Measurements from ENCODE around the gene KIF6.

The KIF6 gene

DNA sequence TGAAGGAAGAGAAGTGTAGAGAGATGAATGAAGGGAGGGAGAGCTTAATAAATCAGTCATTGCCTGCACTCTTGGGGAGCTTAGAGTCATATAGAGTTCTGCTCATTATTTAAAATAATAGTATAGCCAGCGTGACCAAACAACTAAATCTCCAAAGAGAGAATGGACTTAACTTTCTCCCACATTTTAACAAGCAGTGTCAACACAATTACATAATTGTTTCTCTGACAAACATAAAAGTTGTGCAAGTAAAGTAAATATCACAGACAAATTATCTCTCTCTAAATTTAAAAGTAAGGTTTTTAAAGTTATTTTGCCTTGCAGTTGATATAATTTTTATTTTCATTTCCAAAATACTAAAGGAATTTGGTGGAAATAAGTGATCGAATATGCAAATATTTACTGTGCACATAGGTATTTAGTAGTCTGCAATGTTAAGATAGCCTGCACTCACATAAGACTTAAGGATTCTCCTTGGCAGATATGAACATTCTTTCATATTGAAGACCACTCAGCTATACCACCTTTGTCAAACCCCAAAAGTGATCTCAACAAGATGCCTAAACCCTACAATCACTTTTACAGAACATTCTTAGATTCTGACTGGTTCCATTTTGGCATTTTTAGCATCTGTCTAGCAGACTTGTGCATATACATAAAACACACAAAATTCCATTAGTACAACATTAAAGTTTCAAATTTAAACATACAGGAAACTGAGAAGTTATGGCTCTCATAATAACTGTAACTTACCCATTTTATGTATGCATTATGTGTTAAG, 67.7 kb downstream of the KIF6 start:
- no peak for DNase-seq

DNA sequence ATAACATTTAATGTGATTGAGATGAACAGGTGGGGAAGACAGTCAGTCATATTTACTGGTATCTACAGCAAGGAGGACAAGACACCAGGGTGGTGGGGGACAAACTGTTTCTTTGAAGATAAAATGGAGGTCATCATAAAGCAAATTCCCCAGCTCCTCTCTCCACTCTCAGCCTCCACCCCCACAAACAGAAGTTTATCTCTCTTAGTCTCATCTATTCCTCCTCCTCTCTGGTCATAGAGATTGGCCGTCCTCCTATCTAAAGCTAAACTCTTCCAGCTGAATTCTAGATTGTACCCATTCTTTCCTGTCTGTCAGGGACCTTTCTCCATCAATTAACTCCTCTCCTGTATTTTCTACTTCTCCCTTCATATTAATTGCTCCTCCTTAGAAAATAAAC, 71.1 kb downstream of the KIF6 start:
- no peak for DNase-seq

DNA sequence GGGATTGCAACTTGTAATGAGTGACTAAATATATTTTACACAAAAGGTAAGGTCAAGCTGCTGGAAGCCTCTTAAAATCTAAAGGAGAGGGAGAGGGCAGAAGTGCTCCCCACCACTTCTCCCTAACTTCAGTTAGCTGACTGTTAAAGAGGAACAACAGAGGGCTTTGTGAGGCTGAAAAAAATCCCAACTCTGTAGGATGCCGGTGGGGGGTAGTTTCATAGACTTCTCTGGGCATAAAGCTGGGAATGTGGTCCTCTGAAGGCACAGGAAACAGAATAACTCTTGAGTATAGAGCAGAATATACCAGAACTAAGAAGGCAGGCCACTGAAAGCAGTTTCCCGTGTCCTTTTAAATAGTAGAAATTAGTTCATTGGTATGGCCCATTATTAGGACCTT, 71.6 kb downstream of the KIF6 start:
- no peak for DNase-seq

DNA sequence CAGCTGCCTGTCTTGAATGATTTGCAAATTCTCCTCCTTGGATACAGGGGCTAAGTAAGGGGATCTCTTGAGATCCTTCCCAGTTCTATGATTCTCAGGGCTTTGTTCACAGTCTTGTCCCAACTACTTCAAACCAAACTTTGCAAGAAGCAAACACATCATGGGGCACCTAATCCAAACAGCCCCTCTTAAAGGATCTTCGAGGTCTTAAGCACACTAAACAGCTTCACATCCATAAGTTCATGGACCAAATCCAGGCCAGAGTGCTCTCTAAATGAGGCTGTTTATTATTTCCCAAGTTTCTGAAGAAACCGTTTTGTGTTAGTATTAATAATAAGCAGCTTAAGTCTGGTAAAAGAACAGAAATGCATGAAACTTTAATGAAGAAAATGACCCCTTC, 75.2 kb downstream of the KIF6 start:
- DNase-seq = no peak

DNA sequence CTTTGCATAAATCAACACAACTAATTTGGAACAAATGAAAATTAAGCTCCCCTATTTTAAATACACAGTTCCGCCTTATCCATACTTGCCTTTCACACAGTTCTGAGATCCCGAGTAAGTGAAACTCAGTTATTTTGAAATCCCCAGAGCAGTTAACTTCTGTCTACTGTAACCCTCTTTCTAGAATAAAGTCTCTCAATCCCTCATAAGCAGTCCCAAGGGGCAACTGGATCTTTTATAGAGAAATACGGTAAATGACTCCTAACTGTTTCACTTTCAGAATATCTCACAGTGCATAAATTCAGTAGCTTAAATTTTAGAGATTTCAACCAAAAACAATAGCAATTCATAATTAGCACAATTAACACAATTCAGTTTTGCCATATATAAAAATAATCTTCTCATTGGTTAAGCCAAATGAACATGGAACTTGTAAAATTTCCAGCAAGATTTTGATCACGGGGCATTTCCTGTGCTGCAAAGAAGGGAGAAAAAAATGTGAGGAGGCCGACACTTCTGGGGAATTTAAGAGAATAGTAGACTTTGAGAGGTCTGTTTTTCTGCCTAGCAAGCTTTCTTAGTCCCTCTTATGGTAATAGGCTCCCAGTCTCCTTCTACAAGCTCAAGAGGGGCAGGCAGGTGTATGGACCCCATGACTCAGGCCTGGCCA, 78.3 kb downstream of the KIF6 start:
- DNase-seq = no peak

DNA sequence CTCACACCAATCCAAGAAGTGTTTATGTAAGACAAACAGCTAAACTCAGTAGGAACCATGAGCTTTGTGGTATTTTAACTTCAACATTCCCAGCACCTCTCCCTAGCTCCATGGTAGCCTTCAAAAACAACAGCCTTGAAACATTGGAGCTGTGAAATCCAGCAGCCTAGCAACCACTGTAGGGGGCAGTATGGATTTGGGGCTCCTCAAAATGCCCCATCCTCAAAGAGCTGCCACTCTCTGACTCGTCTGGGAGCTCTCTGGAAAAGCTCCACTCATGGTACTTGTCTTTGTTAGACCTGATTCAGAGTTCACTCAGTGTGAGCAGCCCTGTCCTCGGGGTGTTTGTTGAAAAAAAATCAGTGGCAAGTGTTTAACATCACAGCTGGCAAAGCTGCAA, 82.9 kb downstream of the KIF6 start:
- no peak for DNase-seq

DNA sequence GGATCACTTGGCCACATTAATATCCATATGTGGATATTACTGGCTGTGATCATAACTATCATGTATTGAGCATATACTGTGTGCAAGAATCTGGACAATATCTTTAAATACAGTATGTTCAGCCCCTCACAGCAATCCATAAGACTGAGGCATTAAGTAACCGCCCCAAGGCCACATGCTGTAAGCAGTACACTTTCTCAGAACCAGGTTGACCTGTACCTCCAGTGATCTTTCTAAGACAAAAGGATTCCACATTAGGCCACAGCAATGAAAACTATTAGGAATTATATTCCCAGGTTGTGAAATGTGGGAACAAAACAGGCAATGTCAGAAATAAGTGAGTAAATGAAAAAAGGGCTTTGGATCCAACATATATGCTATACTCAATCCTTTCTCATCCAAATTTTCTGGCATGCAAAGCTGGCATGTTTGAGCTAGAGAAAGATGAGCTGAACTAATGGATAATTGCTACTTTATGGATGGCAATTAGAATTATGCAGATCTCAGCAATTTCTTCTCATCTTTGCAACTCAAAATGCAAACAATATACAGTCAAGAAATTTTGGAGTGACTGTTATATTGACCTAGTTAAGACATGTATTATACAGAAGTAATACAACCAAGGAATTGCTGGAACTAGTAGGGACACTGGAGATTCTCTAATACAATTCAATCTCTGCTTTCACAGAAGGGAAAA, 86.9 kb downstream of the KIF6 start:
- DNase-seq = no peak

DNA sequence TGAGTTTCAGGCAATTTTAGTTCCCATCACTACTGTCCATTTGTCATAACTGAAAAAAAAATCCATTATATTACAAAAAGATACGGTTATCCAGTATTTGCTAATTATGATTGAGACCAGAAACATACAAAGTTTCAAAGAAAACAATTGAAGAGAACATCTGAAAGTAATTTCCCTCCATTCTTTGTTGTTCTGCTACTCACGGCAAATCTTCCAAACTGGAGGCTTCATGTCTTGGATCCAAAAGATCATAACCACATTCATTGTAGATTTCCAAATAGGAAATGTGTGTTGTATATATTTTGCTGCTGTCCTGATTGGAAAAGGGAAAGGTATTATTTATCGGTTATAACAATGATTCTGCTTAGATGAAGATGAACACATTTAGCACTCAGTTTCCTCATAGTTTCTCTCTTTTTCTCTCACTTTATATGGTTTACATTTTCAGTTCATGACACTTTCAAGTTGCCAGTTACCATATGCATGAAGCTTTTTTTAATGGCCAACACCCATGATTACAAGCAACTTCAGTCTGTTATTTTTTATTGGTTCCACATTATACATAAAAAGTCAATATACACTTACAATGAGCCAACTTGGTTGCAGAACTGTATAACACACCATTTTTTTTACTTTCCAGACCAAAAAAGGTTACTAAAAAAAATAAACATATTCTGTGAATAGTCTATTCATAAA, 90.4 kb downstream of the KIF6 start:
- no peak for DNase-seq

DNA sequence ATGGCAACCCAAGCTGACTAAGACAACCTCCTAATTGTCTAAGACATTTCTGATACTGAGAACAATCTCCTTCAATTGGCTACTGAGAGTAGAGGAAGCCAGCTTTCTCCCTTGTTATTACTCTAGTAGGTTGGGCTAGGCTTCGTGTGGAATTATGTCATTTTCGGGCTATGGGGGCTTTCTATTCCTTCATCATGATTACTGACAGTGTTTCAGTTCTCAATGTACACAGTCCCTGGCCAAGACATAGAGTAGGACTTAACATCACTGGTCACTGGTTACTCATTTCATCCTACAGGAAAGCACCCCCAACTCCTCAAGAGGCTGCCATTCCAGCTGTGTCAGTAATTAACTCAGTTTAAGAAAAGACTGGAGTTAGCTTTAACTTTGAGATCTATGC, 100.0 kb downstream of the KIF6 start:
- no peak for DNase-seq

DNA sequence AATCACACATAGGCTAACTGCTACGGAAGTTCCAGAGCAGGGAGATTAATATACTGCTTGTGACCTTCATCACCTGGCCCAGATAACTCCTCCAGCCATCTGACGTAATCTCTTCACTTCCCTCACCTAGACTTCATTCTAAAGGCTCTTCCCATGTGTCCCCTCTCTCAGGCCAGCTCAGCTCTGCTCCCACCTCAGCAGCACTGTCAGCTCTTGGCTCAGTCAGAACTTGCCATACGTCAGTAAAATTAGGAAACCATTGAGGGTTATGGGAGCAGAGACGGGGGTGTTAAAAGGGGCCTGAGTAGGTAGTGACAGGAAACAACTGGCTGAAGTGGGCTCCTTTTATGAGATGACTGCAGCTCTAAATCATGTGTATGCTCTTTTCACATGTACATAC, 101.5 kb downstream of the KIF6 start:
- DNase-seq = no peak

DNA sequence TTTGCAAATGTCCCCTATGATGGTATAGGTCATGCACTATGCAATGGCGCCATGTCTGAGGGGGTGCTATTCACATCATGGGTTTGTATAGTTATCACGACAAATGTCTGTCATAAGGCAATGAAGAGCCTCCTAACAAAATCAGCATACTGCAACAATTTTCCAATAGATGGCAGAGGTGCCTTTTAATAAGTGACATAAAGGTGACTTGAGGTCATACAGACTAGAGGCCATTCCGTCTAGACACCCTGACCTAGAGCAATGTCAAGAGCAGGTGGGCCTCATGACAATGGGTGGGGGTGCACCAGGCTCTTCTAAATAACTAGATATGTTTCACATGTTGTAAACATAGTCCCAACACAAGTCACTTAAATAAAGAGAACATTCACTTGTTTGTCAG, 107.7 kb downstream of the KIF6 start:
- no peak for DNase-seq

DNA sequence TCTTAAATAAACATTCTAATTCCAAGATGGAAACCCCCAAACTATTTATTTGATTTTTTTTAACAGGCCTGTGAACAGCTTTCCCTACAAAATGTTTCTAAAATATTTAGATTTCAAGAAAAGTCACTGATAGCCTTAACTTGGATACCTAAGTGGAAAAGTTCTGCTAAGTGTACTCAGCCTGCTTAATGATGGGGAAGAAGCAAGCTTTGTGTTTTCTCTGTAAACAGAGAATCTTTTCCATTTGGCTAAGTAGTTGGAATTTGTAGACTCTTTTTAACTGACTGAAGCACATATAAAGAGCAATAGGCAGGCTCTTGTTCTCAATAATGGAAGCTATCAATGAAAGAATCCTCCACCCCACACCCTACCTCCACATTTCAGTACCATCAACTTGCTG, 108.2 kb downstream of the KIF6 start:
- DNase-seq = no peak

DNA sequence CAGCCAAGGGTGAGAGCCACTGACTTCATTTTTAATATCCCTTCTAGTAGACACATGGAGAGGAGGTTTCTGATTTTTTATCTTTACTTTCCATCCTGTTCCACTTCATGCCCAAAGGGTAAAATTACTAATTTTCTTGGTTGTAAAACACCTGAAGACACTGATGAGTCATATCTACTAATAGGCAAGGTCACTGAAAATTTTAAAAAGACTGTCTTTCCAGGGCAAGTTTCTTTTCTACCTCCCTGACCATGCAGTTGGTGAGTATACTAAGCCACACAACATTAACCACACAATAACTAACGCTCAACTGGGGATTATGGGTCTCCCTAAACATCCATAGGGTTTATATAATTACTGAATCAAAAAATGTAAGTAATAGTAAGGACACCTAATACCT, 109.6 kb downstream of the KIF6 start:
- no peak for DNase-seq

DNA sequence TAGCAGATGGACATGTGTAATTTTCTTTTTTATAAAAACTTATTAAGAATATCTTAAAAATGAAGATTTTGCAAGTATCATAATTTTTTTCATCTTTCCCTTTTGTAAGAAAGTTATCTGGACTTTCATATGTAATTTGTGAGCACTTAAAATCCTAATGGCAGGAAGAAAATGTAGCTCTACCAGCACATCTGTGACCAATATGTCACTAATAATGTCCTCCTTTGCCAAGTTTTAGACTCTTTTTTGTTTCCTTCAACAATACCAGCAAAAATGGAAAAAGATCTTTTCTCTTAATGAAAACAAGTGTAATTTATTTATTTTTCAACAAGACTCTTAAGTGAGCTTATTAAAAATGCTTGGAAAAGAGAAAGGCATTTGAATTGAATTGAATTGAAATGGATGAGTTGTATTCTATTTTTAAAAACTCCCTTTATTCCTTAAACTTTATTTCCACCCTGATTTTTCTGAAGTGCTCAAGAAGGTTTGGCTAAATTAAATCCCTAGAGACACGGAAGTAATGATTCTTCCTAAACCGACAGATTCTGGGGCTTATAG, 110.7 kb downstream of the KIF6 start:
- DNase-seq = no peak

DNA sequence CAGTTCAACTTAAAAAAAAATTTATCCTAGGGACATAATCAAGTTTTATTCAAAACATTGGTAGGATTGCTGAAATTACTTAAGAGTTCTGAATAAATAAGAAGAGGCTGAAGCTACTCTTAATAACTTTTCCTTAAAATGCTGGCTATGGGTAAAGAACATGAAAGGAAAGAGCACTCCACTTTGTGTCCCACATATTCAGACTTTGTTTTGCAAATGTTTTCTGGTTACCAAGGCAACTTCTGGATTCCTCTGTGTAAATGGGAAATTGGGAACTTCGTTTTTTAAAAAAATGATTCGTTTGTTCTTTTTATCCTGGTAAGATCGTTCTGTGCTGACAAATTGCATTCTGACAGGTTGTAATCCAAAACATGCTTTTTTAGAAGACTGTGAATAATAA, 115.0 kb downstream of the KIF6 start:
- no peak for DNase-seq

DNA sequence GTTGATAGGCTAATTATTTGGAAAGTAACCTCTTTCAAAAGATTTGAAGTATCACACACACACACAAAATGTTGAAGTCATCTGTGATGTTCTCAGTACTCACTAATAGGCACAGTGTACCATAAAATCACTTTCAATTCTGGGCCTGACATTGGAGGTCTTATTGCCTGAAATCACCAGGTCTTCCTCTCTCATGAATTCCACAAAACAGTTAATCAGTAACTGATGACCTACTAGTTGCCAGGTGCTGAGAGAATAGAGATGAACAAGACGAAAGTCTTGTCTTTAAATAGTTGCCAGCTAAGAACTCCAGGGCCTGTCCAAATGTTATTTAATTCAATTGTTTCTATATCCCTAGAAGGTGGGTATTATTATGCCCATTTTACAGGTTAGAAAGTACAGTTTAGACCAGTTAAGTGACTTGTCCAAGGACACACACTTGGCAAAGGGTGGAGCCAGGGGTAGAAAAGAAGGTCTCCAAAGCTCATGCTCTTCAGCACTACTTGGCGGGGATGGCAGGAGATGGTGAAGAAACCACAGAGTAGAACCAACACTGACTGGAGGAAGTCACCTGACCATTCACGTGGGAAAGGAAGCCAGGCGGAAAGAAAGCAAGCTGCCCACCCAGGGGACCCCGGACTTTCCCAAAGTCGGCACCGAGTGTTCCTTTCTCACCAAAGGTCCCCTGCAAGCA, 116.4 kb downstream of the KIF6 start:
- DNase-seq = no peak

DNA sequence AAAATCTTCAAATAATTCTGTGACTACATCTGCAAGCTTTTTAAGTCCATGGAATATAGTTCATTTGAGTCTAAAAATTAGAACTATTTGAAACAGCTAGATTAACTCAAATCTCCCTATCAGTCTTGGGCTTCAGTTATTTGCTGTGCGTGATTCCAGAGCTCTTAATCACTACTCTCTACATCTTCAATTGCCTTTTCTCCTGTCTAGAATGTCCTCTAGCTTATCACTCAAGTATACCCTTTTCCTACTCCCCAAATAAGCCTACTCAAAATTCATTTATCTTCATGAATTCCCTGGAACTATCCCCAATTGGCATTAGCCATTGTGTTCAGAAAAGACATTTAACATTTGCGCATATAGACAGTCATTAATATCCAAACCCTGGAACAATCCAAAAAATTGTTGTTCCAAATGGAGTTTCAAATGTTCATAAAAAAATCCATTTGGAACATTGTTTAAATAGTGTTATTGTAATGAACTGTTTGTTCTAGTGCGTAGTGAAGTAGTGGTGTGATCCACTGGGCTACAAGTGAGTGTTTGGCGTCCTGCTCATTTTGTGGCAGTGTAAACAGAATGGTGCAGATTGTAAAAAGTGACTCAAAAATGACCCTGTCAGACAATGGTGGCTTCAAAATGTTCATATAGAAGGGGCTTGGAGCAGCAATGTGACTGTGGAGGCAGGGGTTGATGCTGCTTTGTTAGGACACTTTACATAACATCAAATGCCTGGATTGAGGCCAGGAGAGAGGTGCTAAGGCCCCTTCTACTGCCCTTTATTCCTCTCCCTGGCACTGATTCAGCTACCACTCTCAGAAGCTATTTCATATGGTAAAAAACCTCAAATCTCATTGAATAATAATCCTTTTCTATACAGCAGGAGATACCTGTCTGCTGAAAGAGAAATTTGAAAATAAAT, 122.3 kb downstream of the KIF6 start:
- no peak for DNase-seq

DNA sequence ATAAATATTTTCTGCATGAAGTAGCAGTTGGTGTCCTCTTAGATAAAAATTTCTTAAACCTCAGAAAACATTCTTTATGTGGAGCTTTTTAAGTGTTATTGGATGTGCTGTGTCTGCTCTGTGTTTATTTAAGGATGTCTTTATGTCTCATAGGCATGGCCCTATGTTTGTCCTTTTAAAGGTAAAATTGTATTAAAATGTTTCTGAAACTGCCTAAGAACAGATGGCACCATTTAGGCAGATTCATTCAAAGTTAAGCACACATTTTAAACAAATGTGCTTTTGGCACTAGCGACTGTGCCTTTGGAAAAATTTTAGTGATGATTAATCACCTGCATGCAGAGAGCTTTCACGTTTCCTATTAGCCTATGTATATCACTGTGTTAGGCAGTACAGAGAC, 125.2 kb downstream of the KIF6 start:
- no peak for DNase-seq

DNA sequence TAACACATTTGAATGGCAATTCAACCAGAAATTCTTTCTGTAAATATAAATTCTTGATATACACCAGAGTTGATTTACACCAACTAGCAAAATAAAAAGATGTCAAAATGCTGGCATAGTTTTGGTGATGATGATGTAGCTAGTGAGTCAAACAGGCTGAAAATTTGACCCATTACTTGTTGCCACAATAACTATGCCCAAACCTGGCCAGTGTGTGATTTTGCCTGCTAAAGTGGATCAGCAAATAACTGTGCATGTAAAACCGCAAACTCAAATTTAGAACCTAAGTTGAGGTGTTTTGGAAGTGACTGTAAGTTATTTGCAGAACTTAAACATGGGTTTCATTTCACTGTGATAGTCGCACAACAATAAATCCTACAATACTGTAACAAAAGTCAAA, 125.9 kb downstream of the KIF6 start:
- no peak for DNase-seq

DNA sequence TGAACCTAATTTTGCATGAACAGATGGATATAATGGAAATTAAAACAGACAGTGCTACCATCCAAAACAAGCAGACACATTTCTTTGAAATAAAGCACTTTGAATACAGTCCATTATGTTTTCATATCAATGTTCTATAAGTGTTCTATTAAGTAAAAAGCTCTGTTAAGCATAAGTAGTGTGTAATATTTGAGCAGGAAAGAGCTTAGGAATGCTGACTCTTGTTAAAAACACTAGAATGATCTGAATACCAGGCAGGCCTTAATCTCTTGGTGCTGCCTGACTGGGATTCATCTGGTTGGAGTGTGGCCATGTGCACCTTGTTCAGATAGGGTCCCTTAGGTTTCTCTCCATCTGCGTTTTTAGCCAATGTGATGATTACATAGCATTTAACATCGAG, 130.9 kb downstream of the KIF6 start:
- DNase-seq = no peak

DNA sequence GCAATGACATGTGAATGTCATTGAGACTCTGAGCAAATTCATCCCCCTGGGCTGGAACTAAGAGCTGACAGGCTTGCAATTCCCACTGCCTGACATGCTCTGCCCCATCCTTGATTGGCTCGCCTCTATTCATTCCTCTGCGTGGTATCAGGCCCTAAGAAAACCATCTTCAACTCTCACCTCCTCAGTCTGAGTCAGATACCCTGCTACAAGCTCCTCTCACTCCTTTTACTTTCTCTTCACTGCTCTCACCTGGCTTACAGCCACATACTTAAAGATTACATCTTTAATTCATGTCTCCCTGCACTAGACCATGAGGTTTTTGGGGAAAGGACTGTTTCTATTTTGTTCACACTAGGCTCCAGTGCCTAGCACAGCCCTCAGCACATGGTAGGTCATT, 131.6 kb downstream of the KIF6 start:
- no peak for DNase-seq

Measured in NCI-H510A treated with DMSO at 0.1 percent for 48 hours (cell line).